Activated B cell treated with CpG ODN at 0.5 μM for 24 hours (primary cell): ENCODE results near the gene EAF1. TPM values are rescaled to one million over a fixed set of nuclear protein-coding genes. Genes with fewer than 3 reads are reported as not detected.

Experiments
- ATAC-seq: fragments of 200-7000 bp; cut with Tn5 transposase; one replicate; pipeline ENCODE4 v1.10.0; 2021; ENCODE audit warnings: low read depth, mild to moderate bottlenecking, moderate library complexity
- CTCF ChIA-PET: fragments of 350-600 bp; sonication (Branson Sonifier 250); formaldehyde crosslinking; loops from one replicate; lab custom pipeline; 2021; ENCODE audit warnings: antibody characterized with exemption; lab: Charles Lee
- POLR2A ChIA-PET: fragments of 350-600 bp; sonication (Branson Sonifier 250); formaldehyde crosslinking; loops from one replicate; lab custom pipeline; 2021; ENCODE audit warnings: antibody characterized with exemption; lab: Charles Lee
- DNase-seq: peaks from one replicate; pipeline ENCODE4 v3.0.0; 2022
- H3K27ac Mint-ChIP-seq: one replicate; pipeline ENCODE4 v1.8.0; 2020; ENCODE audit warnings: mixed read lengths
- H3K27me3 Mint-ChIP-seq: one replicate; pipeline ENCODE4 v1.8.0; 2021; ENCODE audit warnings: mixed read lengths
- H3K36me3 Mint-ChIP-seq: one replicate; pipeline ENCODE4 v1.8.0; 2021; ENCODE audit warnings: low read depth, mixed read lengths
- H3K4me1 Mint-ChIP-seq: one replicate; pipeline ENCODE4 v1.8.0; 2021; ENCODE audit warnings: mixed read lengths
- H3K4me3 Mint-ChIP-seq: one replicate; pipeline ENCODE4 v1.8.0; 2020; ENCODE audit warnings: mild to moderate bottlenecking, mixed read lengths
- H3K9me3 Mint-ChIP-seq: one replicate; pipeline ENCODE4 v1.8.0; 2020; ENCODE audit warnings: mixed read lengths
- CTCF ChIP-seq: fragments of 200-600 bp; IDR thresholded peaks from one replicate; pipeline ENCODE4 v1.8.0; 2022; ENCODE audit warnings: antibody characterized with exemption, mild to moderate bottlenecking
- intact Hi-C: fragments of 100-400 bp; cut with micrococcal nuclease; formaldehyde crosslinking; loops from one replicate; pipeline ENCODE4 v1.15.1; 2024
- total RNA-seq: library from RNA; stranded (reverse); gene quantifications from 2 replicates; pipeline ENCODE4 v1.2.3, GENCODE V29; 2022

Gene EAF1
- total RNA-seq, 1 donor from 2014 or later, result 19.7 TPM

GRCh38 chr3:15451216-15452113 lies 24.1 kb downstream of the EAF1 start:
- intact Hi-C loops, result no loop called here
- Mint-ChIP-seq H3K4me1 (no peaks in the 10 kb centered on the region), H3K4me3 (no peak overlapping the region), H3K36me3 (no peaks in the 10 kb centered on the region), H3K27me3 (no peaks in the 10 kb centered on the region), H3K9me3 (no peaks in the 10 kb centered on the region), H3K27ac (no peak overlapping the region)
- no peak for TF ChIP-seq CTCF
- no peak for ATAC-seq
- CTCF ChIA-PET, result interaction anchor here (0.7 kb wide), 1 partner anchor 17 kb away, joined by 4 read pairs; no protein-coding TSS in a partner anchor
- POLR2A ChIA-PET, result no interaction called here
- no peak for DNase-seq

GRCh38 chr3:15452156-15452555 lies 24.8 kb downstream of the EAF1 start:
- Mint-ChIP-seq H3K4me3 (no peak overlapping the region), H3K27ac (no peak overlapping the region), H3K36me3 (no peaks in the 10 kb centered on the region), H3K27me3 (no peaks in the 10 kb centered on the region), H3K4me1 (no peaks in the 10 kb centered on the region), H3K9me3 (no peaks in the 10 kb centered on the region)
- ATAC-seq (no peak), DNase-seq (no peak)
- TF ChIP-seq CTCF, result no peak
- intact Hi-C loops, result no loop called here
- ChIA-PET POLR2A (no interaction called here), CTCF (interaction anchor here (0.7 kb wide), 1 partner anchor 18 kb away, joined by 4 read pairs; no protein-coding TSS in a partner anchor)

- intact Hi-C loops, result no loop called here
- DNase-seq (no peak), ATAC-seq (no peak)
- no peak overlapping the region for H3K27ac Mint-ChIP-seq
- H3K27me3 Mint-ChIP-seq, result no peaks in the 10 kb centered on the region
- H3K4me1 Mint-ChIP-seq, result no peaks in the 10 kb centered on the region
- no peaks in the 10 kb centered on the region for H3K36me3 Mint-ChIP-seq
- POLR2A ChIA-PET, result no interaction called here
- TF ChIP-seq CTCF, result no peak
- no peaks in the 10 kb centered on the region for H3K9me3 Mint-ChIP-seq
- H3K4me3 Mint-ChIP-seq, result no peak overlapping the region
- CTCF ChIA-PET, result no interaction called here
Measured at GRCh38 chr3:15452961-15453360, 25.6 kb downstream of the EAF1 start.

GRCh38 chr3:15453501-15453900 lies 26.1 kb downstream of the EAF1 start:
- H3K36me3 Mint-ChIP-seq, result no peaks in the 10 kb centered on the region
- H3K9me3 Mint-ChIP-seq, result peaks cover 3% of the 10 kb centered on the region
- ATAC-seq (no peak), DNase-seq (no peak)
- H3K4me1 Mint-ChIP-seq, result no peaks in the 10 kb centered on the region
- no peak overlapping the region for H3K27ac Mint-ChIP-seq
- ChIA-PET CTCF (no interaction called here), POLR2A (no interaction called here)
- TF ChIP-seq CTCF, result no peak
- H3K4me3 Mint-ChIP-seq, result no peak overlapping the region
- no peaks in the 10 kb centered on the region for H3K27me3 Mint-ChIP-seq
- intact Hi-C loops, result no loop called here

- H3K36me3 Mint-ChIP-seq, result no peaks in the 10 kb centered on the region
- TF ChIP-seq CTCF, result no peak
- ATAC-seq (no peak), DNase-seq (no peak)
- CTCF ChIA-PET, result no interaction called here
- no peak overlapping the region for H3K4me3 Mint-ChIP-seq
- intact Hi-C loops, result no loop called here
- POLR2A ChIA-PET, result interaction anchor here (0.7 kb wide), 1 partner anchor 196 kb away, joined by 8 read pairs; no protein-coding TSS in a partner anchor
- peaks cover 3% of the 10 kb centered on the region for H3K9me3 Mint-ChIP-seq
- no peaks in the 10 kb centered on the region for H3K27me3 Mint-ChIP-seq
- H3K4me1 Mint-ChIP-seq, result no peaks in the 10 kb centered on the region
- no peak overlapping the region for H3K27ac Mint-ChIP-seq
Measured at GRCh38 chr3:15453991-15454625, 26.7 kb downstream of the EAF1 start.
